Fibroblast of the conjunctiva (primary cell): ENCODE data around the gene MEIKIN.

Experiments
- DNase-seq: peaks from one replicate; pipeline ENCODE4 v3.0.0-alpha.2; 2010; ENCODE audit warnings: low read depth

Gene MEIKIN, protein sequence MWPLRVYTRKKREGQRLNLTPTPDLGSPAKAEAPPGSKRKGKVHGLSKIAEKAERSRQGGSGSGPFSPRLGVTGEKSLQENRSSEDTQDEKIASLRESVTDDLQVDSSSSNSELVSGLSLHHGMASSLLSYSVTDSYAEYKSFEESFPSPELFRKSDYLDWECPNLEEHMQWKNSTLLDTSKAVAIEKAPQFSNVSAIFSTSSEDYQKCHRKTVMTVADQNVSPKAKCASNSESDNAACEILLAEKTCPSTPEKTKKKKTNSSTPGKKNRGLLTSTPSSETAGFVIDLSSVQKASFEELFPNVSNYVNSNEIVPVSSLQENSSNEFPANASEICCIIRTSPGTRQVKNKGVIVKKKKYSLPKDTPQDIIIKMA

GRCh38 chr5:131945551-131946168, at the start of gene MEIKIN:
TSS of gene MEIKIN (minus strand) at chr5:131945663. CDS start at chr5:131945505, 158 bp downstream.
- DNase-seq = no peak

DNA sequence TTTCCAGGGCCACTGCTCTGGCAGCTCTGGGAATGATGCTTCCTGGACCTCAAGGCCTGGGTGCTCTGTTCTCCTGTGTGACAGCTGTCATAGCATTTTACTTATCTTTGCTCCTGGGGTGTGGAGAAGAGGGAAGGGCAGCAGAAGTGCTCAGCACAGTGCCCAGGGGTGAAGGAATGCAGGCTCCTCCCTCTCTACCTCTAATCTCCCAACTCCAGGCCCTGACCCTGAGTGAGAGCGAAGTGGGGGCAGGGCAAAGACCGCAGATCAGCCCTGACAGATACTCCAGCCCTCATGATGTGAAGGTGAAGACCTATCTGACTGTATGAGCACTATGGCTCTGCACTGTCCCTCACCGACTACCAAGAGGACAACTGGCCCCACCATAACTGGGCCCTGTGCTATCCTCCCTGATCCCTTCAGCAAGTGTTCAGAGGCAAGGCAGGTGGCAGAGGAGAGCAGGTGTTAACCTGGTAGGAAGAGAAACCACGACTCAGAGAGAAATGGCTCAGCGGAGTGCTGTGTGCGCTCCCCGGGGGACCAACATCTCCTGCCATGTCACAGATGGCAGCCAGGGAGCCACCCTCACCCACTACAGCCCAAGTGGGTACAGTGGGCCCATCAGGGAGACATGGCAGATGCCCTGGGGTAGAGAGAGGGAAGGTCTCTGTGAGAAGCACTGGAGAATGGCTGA, 49.2 kb upstream of the MEIKIN start:
- no peak for DNase-seq

GRCh38 chr5:131994090-131994489, 48.6 kb upstream of the MEIKIN start:
- DNase-seq = no peak

GRCh38 chr5:131993676-131994075, 48.2 kb upstream of the MEIKIN start:
- DNase-seq = no peak

DNA sequence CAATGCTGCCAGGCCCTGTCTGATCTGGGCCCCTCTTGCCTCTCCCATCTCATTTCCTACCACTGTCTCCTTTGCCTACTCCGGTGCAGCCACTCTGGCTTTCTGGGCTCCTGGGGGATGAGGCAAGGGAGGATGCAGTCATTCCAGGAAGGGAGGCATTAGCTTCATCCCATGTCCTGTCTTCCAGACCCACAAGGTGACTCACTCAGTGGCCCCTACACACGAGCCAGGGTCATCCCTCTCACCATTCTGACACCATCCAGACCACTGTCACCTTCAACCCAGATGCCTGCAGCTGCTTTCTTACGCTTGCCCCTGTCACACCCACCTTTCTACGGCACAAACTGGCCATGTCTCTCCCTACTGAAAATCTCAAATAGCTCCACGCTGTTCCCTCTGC, 46.9 kb upstream of the MEIKIN start:
- DNase-seq = no peak

- no peak for DNase-seq
Observed at GRCh38 chr5:131991593-131992324, 46.3 kb upstream of the MEIKIN start.

GRCh38 chr5:131990716-131991115, 45.3 kb upstream of the MEIKIN start:
- no peak for DNase-seq

- DNase-seq = no peak
Observed at GRCh38 chr5:131988601-131989000, 43.1 kb upstream of the MEIKIN start.

DNA sequence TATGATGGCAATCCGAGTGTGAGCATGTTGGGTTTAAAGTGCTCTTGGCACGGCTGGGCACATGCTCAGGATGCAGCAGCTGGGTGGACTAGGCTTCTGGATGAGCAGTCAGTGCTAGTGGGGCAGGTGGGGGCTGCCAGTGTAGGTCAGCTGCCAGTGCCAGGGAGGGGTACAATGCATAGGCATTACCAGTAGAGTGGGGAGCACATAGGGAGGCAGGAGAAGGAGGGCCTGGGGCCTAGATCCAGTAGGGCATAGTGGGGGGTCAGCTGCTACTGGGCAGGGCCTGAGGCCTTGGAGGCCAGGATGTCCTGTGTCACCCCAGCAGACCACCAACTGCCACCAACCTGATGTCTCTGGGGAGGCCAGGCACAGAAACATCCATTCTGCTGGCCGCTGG, 41.8 kb upstream of the MEIKIN start:
- no peak for DNase-seq

DNA sequence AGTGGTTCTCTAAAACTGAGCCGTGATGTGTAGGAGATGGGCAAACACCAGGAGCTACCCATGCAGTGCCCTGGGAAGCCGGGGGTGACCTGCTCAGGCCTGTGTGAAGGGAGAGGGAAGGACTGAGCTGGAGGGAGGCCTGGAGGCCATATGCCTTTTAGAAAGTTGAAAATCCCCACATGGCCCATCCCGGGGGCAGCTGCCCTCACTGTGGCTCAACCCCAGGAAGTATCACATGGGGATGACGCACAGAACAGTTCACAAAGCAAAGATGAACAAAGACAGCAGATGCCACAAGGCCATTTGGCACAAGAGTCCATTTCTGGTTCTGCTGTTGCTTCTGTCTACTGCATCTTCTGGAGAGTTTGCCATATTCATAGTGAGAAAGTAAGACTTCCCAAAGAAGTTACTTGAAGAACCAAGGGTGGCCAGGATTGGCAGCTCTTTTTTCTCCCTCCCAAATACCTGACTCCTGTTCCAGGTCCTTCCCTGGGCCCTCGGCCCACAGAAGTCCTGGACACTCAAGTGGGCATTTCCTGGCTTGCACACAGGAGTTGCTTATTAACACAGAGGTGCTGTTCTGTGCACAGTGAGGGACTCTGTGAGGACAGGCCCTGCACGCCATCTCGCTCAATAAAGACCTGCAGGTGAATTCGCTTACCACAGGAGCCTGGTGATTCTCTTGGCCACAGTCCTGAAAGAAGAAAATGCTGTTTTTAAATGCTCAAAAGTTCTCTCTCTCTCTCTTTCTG, 40.9 kb upstream of the MEIKIN start:
- no peak for DNase-seq

DNA sequence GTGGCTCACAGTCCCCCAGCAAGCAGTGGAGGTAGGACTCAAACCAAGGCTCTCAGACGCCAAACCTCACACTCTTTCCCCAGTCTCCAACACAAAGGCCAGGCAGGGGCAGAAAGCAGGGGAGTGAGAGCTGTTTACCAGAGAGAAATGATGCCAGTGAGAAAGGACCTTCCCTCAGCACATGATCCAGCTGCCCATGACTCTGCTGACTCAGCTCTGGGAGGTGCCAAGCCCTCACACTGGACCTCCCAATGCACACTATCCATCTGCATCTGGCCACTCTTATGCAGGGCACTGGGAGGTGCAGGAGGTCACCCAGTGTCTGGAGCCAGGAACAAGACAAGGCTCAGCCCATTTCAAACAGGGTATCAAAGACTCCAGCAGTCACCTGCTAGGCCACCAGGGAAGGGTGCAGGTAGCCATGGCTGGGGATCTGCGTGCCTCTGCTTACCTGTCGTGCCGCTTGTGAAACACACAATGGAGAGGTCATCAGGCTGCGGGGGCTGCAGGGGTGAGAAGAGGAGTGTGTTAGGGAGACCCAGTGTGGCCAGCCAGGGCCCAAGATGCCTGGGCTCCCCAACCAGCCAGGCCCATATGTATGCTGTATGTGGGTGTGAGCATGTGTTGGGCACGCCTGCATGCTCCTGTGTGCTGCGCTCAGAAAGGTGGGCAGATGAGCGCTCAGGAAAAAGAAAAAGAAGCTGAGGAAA, 39.6 kb upstream of the MEIKIN start:
- no peak for DNase-seq

DNA sequence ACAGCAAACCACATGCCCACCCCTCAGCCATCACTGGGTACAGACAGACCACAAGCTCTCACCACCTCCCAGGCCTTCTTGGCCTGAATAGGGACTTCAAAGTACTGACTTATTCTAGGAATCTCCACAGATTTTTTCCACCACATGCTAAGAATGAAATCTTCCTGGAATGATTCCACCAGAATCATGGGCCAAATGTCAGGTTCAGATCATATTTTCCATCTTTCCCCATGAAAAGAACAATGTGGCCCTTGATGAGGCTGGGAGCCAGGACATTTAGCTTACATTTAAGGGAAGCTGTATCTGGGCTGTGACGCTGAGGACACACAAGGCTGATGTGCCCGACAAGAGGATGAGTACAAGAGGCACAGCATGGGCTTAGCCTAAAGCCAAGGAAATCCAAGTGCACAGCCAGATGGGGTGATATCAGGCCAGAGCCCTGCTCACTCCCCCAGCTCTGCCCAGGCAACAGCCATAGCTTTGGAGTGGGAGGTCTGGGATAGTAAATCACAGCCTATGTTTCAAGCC, 37.8 kb upstream of the MEIKIN start:
- no peak for DNase-seq

DNA sequence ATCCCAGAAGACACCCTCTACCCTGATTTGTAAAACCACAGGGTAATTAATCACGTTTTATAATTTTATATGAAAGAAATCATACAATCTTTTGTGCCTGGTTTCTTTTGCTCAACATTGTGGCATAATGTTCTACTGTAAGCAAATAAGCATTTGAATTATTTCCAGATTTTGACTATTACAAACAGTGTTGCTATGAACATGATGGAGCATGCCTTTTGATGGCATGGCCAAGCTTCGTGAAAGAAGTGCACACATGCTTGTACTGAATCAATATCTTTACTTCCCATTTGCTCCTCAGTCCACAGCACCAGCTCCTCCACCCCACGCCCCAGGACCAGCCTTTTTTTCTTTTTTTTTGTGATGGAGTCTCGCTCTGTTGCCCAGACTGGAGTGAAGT, 36.1 kb upstream of the MEIKIN start:
- DNase-seq = no peak

DNA sequence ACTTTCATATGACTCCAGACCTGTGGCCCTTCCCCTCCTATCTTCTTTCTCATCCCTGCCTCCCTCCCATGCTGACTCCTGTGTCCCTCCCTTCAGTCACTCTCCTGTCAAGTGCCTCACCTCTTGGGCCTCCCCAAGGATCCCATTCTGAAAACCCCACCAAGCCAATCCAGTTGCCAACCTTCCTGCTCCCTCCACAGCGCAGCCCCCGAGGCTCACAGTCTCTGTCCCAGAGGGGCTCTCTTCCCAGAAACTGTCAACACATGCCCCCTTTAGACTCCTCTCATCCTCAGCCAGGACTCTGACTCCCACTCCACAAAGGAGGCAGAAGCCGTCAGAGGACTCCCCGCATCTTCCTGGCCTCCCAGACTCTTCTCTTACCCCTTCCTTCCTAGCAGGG, 35.2 kb upstream of the MEIKIN start:
- DNase-seq = no peak

- DNase-seq = no peak
Observed at GRCh38 chr5:131979816-131980215, 34.4 kb upstream of the MEIKIN start.

DNA sequence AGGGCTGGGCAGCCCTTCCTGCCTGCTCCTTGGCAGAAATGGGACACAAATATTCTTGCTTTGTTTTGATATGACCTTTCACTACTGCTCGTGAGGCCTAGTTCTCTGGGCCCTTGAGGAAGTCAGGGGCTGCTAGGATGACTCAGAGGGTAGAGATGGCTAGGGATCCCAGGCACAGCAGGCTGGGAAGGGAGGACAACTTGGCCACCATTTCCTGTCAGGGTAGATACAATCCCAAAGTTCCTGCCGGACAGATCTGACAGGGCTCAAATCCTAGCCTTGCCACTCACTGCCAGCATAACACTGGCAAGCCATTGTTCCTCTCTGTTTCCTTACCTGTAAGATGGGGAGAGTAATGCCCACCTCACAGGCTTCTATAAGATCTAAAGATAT, 31.7 kb upstream of the MEIKIN start:
- DNase-seq = no peak

- no peak for DNase-seq
Observed at GRCh38 chr5:131976414-131977211, 31.1 kb upstream of the MEIKIN start.

DNA sequence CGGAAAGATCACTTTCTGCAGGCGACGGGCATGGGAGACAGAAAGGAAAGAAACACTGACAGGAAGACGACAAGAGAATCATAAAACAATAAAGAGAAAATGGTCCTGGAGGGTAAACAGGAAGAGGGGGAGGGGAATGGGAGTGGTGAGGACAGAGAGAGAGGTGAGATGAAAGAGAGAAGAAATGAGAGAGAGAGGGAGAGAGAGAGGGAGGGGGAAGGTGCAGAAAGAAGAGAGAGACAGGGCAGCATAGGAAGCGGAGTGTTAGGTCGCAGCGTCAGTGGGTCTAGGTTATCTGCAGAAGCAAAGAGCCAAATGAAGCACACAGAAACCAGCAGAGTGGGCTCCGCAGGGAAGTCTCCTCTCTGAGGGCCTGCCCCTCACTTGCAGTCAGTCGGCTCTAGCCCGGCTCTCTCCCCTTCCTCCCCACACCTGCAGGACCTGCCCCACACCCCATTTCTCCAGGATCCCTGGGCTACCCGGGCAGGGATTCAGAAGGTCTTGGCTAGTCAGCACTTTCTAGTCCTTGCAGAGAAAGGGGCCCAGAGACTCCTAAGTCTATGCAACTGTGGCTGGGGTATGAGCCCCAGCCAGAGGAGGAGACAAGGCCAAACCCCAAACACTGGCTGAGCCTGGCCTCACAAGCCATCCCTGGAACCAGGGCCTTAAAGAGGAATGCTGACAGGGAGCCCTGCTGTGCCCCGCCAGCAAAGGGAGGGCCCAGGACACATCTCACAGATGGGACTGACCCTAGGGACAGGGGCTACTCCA, 29.7 kb upstream of the MEIKIN start:
- no peak for DNase-seq

- DNase-seq = no peak
Observed at GRCh38 chr5:131974622-131974955, 29.1 kb upstream of the MEIKIN start.
